H1 (cell line): ENCODE data around the gene CLPTM1L. TPM values are rescaled to one million over a fixed set of nuclear protein-coding genes. Genes with fewer than 3 reads are reported as not detected.

Source experiments
- BCL11A ChIP-seq, 2 experiments: IDR thresholded peaks; one replicate each; pipeline ENCODE4 v1.6.1; 2011; ENCODE audit warnings: low read depth in 2 of 2, low read length in 2 of 2, mild to moderate bottlenecking in 2 of 2
- CBX8 ChIP-seq: fragments of 300-800, 300-1000 bp; sonication (generic); IDR thresholded peaks from 2 replicates; pipeline ENCODE4 v1.7.1; 2016; ENCODE audit warnings: low read depth, low read length, borderline replicate concordance
- EGR1 ChIP-seq: IDR thresholded peaks from 2 replicates; pipeline ENCODE4 v1.6.1; 2011; ENCODE audit warnings: low read depth, low read length, borderline replicate concordance
- NANOG ChIP-seq: IDR thresholded peaks from 2 replicates; pipeline ENCODE4 v1.6.1; 2011; ENCODE audit warnings: low read length, low read depth, mild to moderate bottlenecking, inconsistent platforms; ENCODE audit not compliant: insufficient read depth, poor library complexity, severe bottlenecking
- NRF1 ChIP-seq: IDR thresholded peaks from 2 replicates; pipeline ENCODE4 v1.6.1; 2011; ENCODE audit warnings: mild to moderate bottlenecking, low read depth, low read length, improper control_type of control experiment
- TBP ChIP-seq: IDR thresholded peaks from 2 replicates; pipeline ENCODE4 v1.6.1; 2011; ENCODE audit warnings: low read depth, low read length, improper control_type of control experiment
- polyA plus RNA-seq, 7 experiments: library from polyadenylated mRNA; depleted of rRNA in 3 of 7; stranded (reverse) in 5 of 7; unstranded in 2 of 7; fragments of >200 nt in 5 of 7; fragments of 200-250 nt in 2 of 7; gene quantifications; 1 replicate in 5 of 7; 2 replicates in 1 of 7; 4 replicates in 1 of 7; pipeline versions ENCODE4 v1.2.1 to v1.2.3, GENCODE V29; 2011 to 2013; ENCODE audit warnings: missing spikeins in 2 of 7, mixed read lengths in 2 of 7
- total RNA-seq: library from RNA; stranded (reverse); fragmentation: NEBNext Ultra II Directional; extraction: Animal tissue kit (Norgen Biotek cat#: 25700); gene quantifications from 2 replicates; pipeline ENCODE4 v1.2.1, GENCODE V29; 2021
- TF ChIP-seq, protein P1 (sequence below): fragments of 300-600 bp; sonication (generic); IDR thresholded peaks from 2 replicates; pipeline ENCODE4 v1.7.1; 2012; ENCODE audit warnings: low read length, moderate library complexity, mild to moderate bottlenecking, inconsistent platforms; ENCODE audit not compliant: insufficient replicate concordance
- TF ChIP-seq, protein P2 (sequence below), 3 experiments: IDR thresholded peaks; 1 replicate in 2 of 3; 2 replicates in 1 of 3; pipeline versions ENCODE4 v1.5.1 to v1.6.1; 2011; ENCODE audit warnings: low read length in 3 of 3, mild to moderate bottlenecking in 3 of 3, inconsistent platforms in 2 of 3, low read depth in 1 of 3, moderate library complexity in 1 of 3; ENCODE audit not compliant: insufficient read depth in 1 of 3; ENCODE audit errors: control extremely low read depth in 1 of 3

The CLPTM1L gene
- total and polyA plus RNA-seq, 2 of the 8 experiments (the other 6 are each of a cell fraction or from before 2014, with no cell fraction given): 102 to 119 TPM

DNA sequence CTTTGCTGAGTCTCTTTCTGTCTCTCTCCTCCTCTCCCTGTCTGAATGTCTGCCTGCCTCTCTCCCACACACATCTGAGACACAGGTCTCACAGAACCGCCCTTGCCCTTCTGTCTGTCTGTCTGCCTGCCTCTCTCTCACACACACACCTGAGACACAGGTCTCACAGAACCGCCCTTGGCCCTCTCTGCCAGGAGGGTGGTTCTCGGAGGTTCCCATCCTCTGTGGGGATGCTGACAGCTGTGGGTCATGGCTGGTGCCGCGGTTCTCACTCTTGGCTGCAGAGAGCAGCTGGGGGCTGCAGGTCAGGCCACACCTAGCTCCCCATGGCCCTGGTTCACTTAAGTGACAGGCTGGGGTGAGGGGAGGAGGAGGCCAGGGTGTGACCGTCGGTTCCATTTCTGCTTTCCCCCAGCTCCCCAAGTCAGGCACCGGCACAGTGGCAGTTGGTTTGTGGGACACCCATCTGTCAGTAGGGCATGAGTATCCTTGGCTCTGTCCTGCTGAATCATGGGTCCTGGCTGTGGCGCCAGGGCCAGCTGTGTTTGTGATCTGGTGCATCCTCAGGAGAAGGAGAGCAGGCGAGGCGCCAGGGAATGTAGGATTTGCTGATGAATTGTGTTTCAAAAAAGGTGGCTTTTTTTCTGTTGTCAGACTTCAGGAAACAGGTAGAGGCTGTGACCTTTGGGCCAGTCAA lies 42.3 kb upstream of the CLPTM1L start (continued):
- TF ChIP-seq, protein P1, sequence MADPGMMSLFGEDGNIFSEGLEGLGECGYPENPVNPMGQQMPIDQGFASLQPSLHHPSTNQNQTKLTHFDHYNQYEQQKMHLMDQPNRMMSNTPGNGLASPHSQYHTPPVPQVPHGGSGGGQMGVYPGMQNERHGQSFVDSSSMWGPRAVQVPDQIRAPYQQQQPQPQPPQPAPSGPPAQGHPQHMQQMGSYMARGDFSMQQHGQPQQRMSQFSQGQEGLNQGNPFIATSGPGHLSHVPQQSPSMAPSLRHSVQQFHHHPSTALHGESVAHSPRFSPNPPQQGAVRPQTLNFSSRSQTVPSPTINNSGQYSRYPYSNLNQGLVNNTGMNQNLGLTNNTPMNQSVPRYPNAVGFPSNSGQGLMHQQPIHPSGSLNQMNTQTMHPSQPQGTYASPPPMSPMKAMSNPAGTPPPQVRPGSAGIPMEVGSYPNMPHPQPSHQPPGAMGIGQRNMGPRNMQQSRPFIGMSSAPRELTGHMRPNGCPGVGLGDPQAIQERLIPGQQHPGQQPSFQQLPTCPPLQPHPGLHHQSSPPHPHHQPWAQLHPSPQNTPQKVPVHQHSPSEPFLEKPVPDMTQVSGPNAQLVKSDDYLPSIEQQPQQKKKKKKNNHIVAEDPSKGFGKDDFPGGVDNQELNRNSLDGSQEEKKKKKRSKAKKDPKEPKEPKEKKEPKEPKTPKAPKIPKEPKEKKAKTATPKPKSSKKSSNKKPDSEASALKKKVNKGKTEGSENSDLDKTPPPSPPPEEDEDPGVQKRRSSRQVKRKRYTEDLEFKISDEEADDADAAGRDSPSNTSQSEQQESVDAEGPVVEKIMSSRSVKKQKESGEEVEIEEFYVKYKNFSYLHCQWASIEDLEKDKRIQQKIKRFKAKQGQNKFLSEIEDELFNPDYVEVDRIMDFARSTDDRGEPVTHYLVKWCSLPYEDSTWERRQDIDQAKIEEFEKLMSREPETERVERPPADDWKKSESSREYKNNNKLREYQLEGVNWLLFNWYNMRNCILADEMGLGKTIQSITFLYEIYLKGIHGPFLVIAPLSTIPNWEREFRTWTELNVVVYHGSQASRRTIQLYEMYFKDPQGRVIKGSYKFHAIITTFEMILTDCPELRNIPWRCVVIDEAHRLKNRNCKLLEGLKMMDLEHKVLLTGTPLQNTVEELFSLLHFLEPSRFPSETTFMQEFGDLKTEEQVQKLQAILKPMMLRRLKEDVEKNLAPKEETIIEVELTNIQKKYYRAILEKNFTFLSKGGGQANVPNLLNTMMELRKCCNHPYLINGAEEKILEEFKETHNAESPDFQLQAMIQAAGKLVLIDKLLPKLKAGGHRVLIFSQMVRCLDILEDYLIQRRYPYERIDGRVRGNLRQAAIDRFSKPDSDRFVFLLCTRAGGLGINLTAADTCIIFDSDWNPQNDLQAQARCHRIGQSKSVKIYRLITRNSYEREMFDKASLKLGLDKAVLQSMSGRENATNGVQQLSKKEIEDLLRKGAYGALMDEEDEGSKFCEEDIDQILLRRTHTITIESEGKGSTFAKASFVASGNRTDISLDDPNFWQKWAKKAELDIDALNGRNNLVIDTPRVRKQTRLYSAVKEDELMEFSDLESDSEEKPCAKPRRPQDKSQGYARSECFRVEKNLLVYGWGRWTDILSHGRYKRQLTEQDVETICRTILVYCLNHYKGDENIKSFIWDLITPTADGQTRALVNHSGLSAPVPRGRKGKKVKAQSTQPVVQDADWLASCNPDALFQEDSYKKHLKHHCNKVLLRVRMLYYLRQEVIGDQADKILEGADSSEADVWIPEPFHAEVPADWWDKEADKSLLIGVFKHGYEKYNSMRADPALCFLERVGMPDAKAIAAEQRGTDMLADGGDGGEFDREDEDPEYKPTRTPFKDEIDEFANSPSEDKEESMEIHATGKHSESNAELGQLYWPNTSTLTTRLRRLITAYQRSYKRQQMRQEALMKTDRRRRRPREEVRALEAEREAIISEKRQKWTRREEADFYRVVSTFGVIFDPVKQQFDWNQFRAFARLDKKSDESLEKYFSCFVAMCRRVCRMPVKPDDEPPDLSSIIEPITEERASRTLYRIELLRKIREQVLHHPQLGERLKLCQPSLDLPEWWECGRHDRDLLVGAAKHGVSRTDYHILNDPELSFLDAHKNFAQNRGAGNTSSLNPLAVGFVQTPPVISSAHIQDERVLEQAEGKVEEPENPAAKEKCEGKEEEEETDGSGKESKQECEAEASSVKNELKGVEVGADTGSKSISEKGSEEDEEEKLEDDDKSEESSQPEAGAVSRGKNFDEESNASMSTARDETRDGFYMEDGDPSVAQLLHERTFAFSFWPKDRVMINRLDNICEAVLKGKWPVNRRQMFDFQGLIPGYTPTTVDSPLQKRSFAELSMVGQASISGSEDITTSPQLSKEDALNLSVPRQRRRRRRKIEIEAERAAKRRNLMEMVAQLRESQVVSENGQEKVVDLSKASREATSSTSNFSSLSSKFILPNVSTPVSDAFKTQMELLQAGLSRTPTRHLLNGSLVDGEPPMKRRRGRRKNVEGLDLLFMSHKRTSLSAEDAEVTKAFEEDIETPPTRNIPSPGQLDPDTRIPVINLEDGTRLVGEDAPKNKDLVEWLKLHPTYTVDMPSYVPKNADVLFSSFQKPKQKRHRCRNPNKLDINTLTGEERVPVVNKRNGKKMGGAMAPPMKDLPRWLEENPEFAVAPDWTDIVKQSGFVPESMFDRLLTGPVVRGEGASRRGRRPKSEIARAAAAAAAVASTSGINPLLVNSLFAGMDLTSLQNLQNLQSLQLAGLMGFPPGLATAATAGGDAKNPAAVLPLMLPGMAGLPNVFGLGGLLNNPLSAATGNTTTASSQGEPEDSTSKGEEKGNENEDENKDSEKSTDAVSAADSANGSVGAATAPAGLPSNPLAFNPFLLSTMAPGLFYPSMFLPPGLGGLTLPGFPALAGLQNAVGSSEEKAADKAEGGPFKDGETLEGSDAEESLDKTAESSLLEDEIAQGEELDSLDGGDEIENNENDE: no peak
- no peak for TF ChIP-seq TBP
- TF ChIP-seq BCL11A (IDR thresholded peaks at IDR 0.05; ENCODE audit: low read depth in 2 of 2, low read length in 2 of 2): no peak
- no peak for TF ChIP-seq EGR1
- TF ChIP-seq, protein P2, sequence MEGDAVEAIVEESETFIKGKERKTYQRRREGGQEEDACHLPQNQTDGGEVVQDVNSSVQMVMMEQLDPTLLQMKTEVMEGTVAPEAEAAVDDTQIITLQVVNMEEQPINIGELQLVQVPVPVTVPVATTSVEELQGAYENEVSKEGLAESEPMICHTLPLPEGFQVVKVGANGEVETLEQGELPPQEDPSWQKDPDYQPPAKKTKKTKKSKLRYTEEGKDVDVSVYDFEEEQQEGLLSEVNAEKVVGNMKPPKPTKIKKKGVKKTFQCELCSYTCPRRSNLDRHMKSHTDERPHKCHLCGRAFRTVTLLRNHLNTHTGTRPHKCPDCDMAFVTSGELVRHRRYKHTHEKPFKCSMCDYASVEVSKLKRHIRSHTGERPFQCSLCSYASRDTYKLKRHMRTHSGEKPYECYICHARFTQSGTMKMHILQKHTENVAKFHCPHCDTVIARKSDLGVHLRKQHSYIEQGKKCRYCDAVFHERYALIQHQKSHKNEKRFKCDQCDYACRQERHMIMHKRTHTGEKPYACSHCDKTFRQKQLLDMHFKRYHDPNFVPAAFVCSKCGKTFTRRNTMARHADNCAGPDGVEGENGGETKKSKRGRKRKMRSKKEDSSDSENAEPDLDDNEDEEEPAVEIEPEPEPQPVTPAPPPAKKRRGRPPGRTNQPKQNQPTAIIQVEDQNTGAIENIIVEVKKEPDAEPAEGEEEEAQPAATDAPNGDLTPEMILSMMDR (IDR thresholded peaks at IDR 0.05; ENCODE audit: control extremely low read depth in 1 of 3, insufficient read depth in 1 of 3, low read depth in 1 of 3, low read length in 3 of 3): no peak
- no peak for TF ChIP-seq CBX8
- TF ChIP-seq NRF1: no peak
- no peak for TF ChIP-seq NANOG
